ENCODE measurements around the gene ADORA1.

Gene ADORA1

DNA sequence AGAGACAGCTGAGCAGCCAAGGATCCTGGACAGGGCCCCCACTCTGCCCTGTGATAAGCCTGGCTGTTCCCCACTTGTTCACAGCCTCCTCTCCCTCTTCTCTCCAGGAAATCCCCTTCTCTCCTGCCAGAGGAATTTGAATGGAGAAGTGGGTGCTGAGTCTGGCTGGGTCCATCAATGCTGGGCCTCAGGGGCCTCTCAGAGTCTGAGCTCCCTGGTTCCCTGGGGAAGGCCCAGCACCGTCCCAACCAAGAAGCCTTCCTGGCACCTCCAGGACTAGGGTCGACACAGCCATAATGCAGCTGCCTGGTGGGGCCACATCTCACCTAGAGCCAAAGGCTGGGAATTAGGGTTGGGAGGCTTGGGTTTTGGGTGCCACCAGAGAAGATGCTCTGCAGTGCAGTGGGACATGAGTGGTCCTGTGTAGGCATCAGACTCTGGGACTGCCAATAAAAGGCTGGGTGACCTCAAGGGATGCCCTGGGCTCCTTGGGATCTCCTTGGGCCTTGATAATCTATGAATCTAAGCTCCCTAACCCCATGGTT lies 45.6 kb downstream of the ADORA1 start:
- no peaks in the 10 kb centered on the region for H4K20me1 ChIP-seq (ENCODE audit: low read depth, low read length)
- no peaks in the 10 kb centered on the region for H3K9me3 ChIP-seq (ENCODE audit: insufficient read depth, low read length)
- H3K9ac ChIP-seq (ENCODE audit: low read length), result no peak overlapping the region
- no peaks in the 10 kb centered on the region for H3F3A ChIP-seq (ENCODE audit: insufficient read depth)
- H3K27me3 ChIP-seq (ENCODE audit: low read length), result no peaks in the 10 kb centered on the region
- H2AFZ ChIP-seq (ENCODE audit: low read depth, low read length, severe bottlenecking), result no peak overlapping the region
- no peak overlapping the region for H3K4me2 ChIP-seq (ENCODE audit: low read depth, low read length, poor library complexity, severe bottlenecking)
- TF ChIP-seq, protein P1, sequence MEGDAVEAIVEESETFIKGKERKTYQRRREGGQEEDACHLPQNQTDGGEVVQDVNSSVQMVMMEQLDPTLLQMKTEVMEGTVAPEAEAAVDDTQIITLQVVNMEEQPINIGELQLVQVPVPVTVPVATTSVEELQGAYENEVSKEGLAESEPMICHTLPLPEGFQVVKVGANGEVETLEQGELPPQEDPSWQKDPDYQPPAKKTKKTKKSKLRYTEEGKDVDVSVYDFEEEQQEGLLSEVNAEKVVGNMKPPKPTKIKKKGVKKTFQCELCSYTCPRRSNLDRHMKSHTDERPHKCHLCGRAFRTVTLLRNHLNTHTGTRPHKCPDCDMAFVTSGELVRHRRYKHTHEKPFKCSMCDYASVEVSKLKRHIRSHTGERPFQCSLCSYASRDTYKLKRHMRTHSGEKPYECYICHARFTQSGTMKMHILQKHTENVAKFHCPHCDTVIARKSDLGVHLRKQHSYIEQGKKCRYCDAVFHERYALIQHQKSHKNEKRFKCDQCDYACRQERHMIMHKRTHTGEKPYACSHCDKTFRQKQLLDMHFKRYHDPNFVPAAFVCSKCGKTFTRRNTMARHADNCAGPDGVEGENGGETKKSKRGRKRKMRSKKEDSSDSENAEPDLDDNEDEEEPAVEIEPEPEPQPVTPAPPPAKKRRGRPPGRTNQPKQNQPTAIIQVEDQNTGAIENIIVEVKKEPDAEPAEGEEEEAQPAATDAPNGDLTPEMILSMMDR (IDR thresholded peaks at IDR 0.05; ENCODE audit: insufficient read depth, low read length, poor library complexity, severe bottlenecking), result no peak
- TF ChIP-seq EZH2phosphoT487 (conservative IDR thresholded peaks at IDR 0.05; ENCODE audit: low read length), result no peak
- H3K27ac ChIP-seq (ENCODE audit: low read depth, low read length), result no peak overlapping the region
- H3K36me3 ChIP-seq (ENCODE audit: low read length), result no peaks in the 10 kb centered on the region
- H3K9me2 ChIP-seq (replicated peaks; ENCODE audit: insufficient read depth, low read length), result no peaks in the 10 kb centered on the region
- no peaks in the 10 kb centered on the region for H3K79me2 ChIP-seq (ENCODE audit: insufficient read depth, low read length)
- no peak overlapping the region for H3K4me3 ChIP-seq (ENCODE audit: insufficient read depth, low read length, poor library complexity, severe bottlenecking)

DNA sequence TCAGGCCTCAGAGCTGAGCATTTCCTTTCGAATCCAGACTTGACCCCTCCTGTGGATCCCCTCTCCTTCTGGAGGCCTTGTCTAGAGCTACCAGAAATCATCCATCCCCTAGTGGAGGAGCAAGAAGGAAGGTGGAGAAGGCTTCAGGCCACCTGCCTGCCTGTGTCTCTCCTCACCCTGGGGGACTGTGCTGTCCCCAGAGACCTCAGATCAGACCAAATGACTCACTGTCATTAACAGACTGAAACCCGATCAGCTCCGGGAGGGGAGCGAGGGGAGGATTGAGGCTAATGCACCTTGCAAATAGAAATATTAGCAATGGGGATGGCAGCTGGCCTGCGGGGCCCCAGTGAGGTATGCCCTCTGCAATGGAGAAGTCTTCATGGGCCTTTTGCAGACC lies 46.0 kb downstream of the ADORA1 start:
- H3K9ac ChIP-seq (ENCODE audit: low read length), result no peak overlapping the region

DNA sequence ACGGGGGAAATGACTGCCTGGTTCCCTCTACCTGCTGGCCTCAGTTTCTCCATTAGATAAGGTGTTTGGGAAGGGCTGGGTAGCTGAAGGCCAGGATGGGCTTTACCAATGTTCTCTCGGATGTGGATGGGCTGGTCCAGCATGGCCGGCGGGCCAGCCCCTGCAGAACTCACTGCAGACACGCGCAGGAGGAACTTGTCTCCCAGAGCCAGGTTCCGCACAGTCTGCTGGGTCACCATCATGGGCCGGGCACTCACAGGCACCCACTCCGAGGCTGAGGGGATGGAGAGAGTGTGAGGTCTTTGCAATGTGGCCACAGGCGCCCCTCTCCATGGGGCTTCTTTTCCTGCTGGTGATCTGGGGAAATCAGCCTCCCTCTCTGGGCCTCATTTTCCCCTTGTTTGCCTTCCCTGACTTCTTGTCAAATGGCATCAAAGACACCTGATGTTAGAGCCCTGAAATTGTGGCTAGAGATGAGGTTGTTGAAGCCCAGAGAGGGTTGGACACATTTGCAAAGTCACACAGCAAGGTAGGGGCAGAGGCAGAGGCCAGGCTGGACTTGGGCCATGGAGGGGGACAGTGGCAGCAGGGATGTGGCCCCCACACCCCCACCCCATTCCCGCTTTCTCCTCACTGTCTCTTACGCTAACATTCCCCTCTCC lies 46.9 kb downstream of the ADORA1 start:
- Histone ChIP-seq H3K27ac (ENCODE audit: low read depth, low read length) (no peak overlapping the region), H3F3A (ENCODE audit: insufficient read depth) (no peaks in the 10 kb centered on the region), H3K9ac (ENCODE audit: low read length) (no peak overlapping the region), H3K4me2 (ENCODE audit: low read depth, low read length, poor library complexity, severe bottlenecking) (no peak overlapping the region), H3K9me2 (replicated peaks; ENCODE audit: insufficient read depth, low read length) (no peaks in the 10 kb centered on the region), H3K4me3 (ENCODE audit: insufficient read depth, low read length, poor library complexity, severe bottlenecking) (no peak overlapping the region), H3K9me3 (ENCODE audit: insufficient read depth, low read length) (no peaks in the 10 kb centered on the region), H4K20me1 (ENCODE audit: low read depth, low read length) (no peaks in the 10 kb centered on the region), H3K27me3 (ENCODE audit: low read length) (no peaks in the 10 kb centered on the region), H3K79me2 (ENCODE audit: insufficient read depth, low read length) (no peaks in the 10 kb centered on the region), H2AFZ (ENCODE audit: low read depth, low read length, severe bottlenecking) (no peak overlapping the region), H3K36me3 (ENCODE audit: low read length) (no peaks in the 10 kb centered on the region)
- TF ChIP-seq, protein P1 (IDR thresholded peaks at IDR 0.05; ENCODE audit: insufficient read depth, low read length, poor library complexity, severe bottlenecking), result no peak
- TF ChIP-seq EZH2phosphoT487 (conservative IDR thresholded peaks at IDR 0.05; ENCODE audit: low read length), result no peak

More for the DNA sequence above, 46.0 kb downstream of the ADORA1 start:
- Histone ChIP-seq H3K36me3 (ENCODE audit: low read length) (no peaks in the 10 kb centered on the region), H2AFZ (ENCODE audit: low read depth, low read length, severe bottlenecking) (no peak overlapping the region), H3K27me3 (ENCODE audit: low read length) (no peaks in the 10 kb centered on the region), H3K79me2 (ENCODE audit: insufficient read depth, low read length) (no peaks in the 10 kb centered on the region), H3K9me2 (replicated peaks; ENCODE audit: insufficient read depth, low read length) (no peaks in the 10 kb centered on the region), H4K20me1 (ENCODE audit: low read depth, low read length) (no peaks in the 10 kb centered on the region), H3K4me2 (ENCODE audit: low read depth, low read length, poor library complexity, severe bottlenecking) (no peak overlapping the region), H3K9me3 (ENCODE audit: insufficient read depth, low read length) (no peaks in the 10 kb centered on the region), H3K27ac (ENCODE audit: low read depth, low read length) (no peak overlapping the region), H3F3A (ENCODE audit: insufficient read depth) (no peaks in the 10 kb centered on the region), H3K4me3 (ENCODE audit: insufficient read depth, low read length, poor library complexity, severe bottlenecking) (no peak overlapping the region)
- TF ChIP-seq, protein P1 (IDR thresholded peaks at IDR 0.05; ENCODE audit: insufficient read depth, low read length, poor library complexity, severe bottlenecking), result no peak
- TF ChIP-seq EZH2phosphoT487 (conservative IDR thresholded peaks at IDR 0.05; ENCODE audit: low read length), result no peak

Measured in SU-DHL-6 (cell line).